Left ventricle myocardium inferior (tissue), 1 donor: ENCODE data around the gene TNS2. TPM values are rescaled to one million over a fixed set of nuclear protein-coding genes. Genes with fewer than 3 reads are reported as not detected.

Experiments
- DNase-seq: peaks from one replicate; pipeline ENCODE4 v3.0.0-alpha.2; 2020
- H3K27ac ChIP-seq: fragments of 200-600 bp; replicated peaks from 2 replicates; pipeline ENCODE4 v1.8.0; 2021
- H3K27me3 ChIP-seq: fragments of 200-600 bp; 2 replicates; pipeline ENCODE4 v1.8.0; 2021; ENCODE audit warnings: low read depth
- H3K36me3 ChIP-seq: fragments of 200-600 bp; 2 replicates; pipeline ENCODE4 v1.8.0; 2021
- H3K4me1 ChIP-seq: fragments of 200-600 bp; 2 replicates; pipeline ENCODE4 v1.8.0; 2021
- H3K4me3 ChIP-seq: fragments of 200-600 bp; 2 replicates; pipeline ENCODE4 v1.8.0; 2021; ENCODE audit warnings: mild to moderate bottlenecking, moderate library complexity
- H3K9me3 ChIP-seq: fragments of 200-600 bp; replicated peaks from 2 replicates; pipeline ENCODE4 v1.8.0; 2021
- CTCF ChIP-seq: fragments of 200-600 bp; IDR thresholded peaks from 2 replicates; pipeline ENCODE4 v1.8.0; 2021; ENCODE audit warnings: antibody characterized with exemption, mild to moderate bottlenecking, borderline replicate concordance
- intact Hi-C: fragments of 100-400 bp; cut with micrococcal nuclease; formaldehyde crosslinking; loops from one replicate; pipeline ENCODE4 v1.11.0; 2022
- total RNA-seq: library from RNA; stranded (reverse); fragmentation: NEBNext Ultra II Directional; extraction: Animal tissue kit (Norgen Biotek cat#: 25700); gene quantifications from one replicate; pipeline ENCODE4 v1.2.1, GENCODE V29; 2021
- donor health status: DM: no; HTN: yes; CAD: no; lungs with severe emphysema.

The TNS2 gene
- total RNA-seq, 1 donor from 2014 or later: 109 TPM

GRCh38 chr12:53053218-53054111 is 3.6 kb downstream of the TNS2 start:
- no peaks in the 10 kb centered on the region for H3K27me3 ChIP-seq
- TF ChIP-seq CTCF: peak; percentile 78
- H3K4me1 ChIP-seq: peaks cover 99% of the 10 kb centered on the region
- H3K4me3 ChIP-seq: peak overlapping the region; percentile 87
- intact Hi-C loops: no loop called here
- peak; percentile 55 for DNase-seq
- peak overlapping the region; percentile 100 for H3K27ac ChIP-seq
- H3K9me3 ChIP-seq: no peaks in the 10 kb centered on the region
- H3K36me3 ChIP-seq: peaks cover 49% of the 10 kb centered on the region

GRCh38 chr12:53054112-53054878 is 4.4 kb downstream of the TNS2 start:
- H3K27ac ChIP-seq: peak overlapping the region; percentile 100
- peaks cover 99% of the 10 kb centered on the region for H3K4me1 ChIP-seq
- H3K36me3 ChIP-seq: peaks cover 56% of the 10 kb centered on the region
- no peak for TF ChIP-seq CTCF
- peak overlapping the region; percentile 87 for H3K4me3 ChIP-seq
- peak; percentile 94 for DNase-seq
- H3K9me3 ChIP-seq: no peaks in the 10 kb centered on the region
- H3K27me3 ChIP-seq: no peaks in the 10 kb centered on the region
- intact Hi-C loops: no loop called here

GRCh38 chr12:53055471-53056266 is 5.8 kb downstream of the TNS2 start:
- Histone ChIP-seq H3K4me3 (no peak overlapping the region), H3K36me3 (peaks cover 70% of the 10 kb centered on the region), H3K27me3 (no peaks in the 10 kb centered on the region), H3K9me3 (no peaks in the 10 kb centered on the region), H3K27ac (peak overlapping the region; percentile 100), H3K4me1 (peaks cover 99% of the 10 kb centered on the region)
- intact Hi-C loops: no loop called here
- TF ChIP-seq CTCF: no peak
- no peak for DNase-seq

- no peaks in the 10 kb centered on the region for H3K9me3 ChIP-seq
- H3K4me1 ChIP-seq: peaks cover 99% of the 10 kb centered on the region
- H3K27ac ChIP-seq: peak overlapping the region; percentile 100
- intact Hi-C loops: no loop called here
- H3K4me3 ChIP-seq: no peak overlapping the region
- H3K36me3 ChIP-seq: peaks cover 76% of the 10 kb centered on the region
- TF ChIP-seq CTCF: no peak
- no peak for DNase-seq
- no peaks in the 10 kb centered on the region for H3K27me3 ChIP-seq
Measured at GRCh38 chr12:53056296-53056695, 6.4 kb downstream of the TNS2 start.

GRCh38 chr12:53056901-53057300 is 7.0 kb downstream of the TNS2 start:
- Histone ChIP-seq H3K4me1 (peaks cover 99% of the 10 kb centered on the region), H3K4me3 (no peak overlapping the region), H3K36me3 (peaks cover 80% of the 10 kb centered on the region), H3K27ac (peak overlapping the region; percentile 100), H3K27me3 (no peaks in the 10 kb centered on the region), H3K9me3 (no peaks in the 10 kb centered on the region)
- DNase-seq: no peak
- intact Hi-C loops: no loop called here
- TF ChIP-seq CTCF: no peak
